Stimulated activated CD8-positive, alpha-beta memory T cell treated with anti-CD3 and anti-CD28 coated beads, Interleukin-4, amount 100 ng/mL, for 4 hours (primary cell): Measurements from ENCODE around the gene SLC41A3.
"Not testable (repeated sequence)": the region's sequence is repeated elsewhere in the genome, so short reads cannot be mapped to it uniquely, and the experiment has no call there.

Experiments
- DNase-seq, 2 donors: peaks; one replicate each; pipeline ENCODE4 v3.0.0-alpha.2; 2020; ENCODE audit warnings: low read depth in 2 of 2, low spot score in 1 of 2

SLC41A3 gene

GRCh38 chr3:126008219-126008618 lies 75.7 kb downstream of the SLC41A3 start:
- DNase-seq = no peak

- no peak for DNase-seq
These were observed 78.0 kb downstream of the SLC41A3 start for GRCh38 chr3:126005951-126006350.

GRCh38 chr3:126004692-126005091 lies 79.2 kb downstream of the SLC41A3 start:
- no peak for DNase-seq

GRCh38 chr3:126004217-126004616 lies 79.7 kb downstream of the SLC41A3 start:
- no peak for DNase-seq

GRCh38 chr3:126003447-126004190 lies 80.3 kb downstream of the SLC41A3 start:
- no peak for DNase-seq

GRCh38 chr3:126002189-126002588 lies 81.7 kb downstream of the SLC41A3 start:
- no peak for DNase-seq

- DNase-seq = not testable (repeated sequence)
These were observed 87.2 kb downstream of the SLC41A3 start for GRCh38 chr3:125996751-125997150.

- DNase-seq = peak; percentile 24 to 46
These were observed 93.5 kb downstream of the SLC41A3 start for GRCh38 chr3:125990253-125990970.

GRCh38 chr3:125984951-125985350 lies 99.0 kb downstream of the SLC41A3 start:
- DNase-seq = not testable (repeated sequence)

GRCh38 chr3:125977104-125977503 lies 106.8 kb downstream of the SLC41A3 start:
- DNase-seq = not testable (repeated sequence)

- not testable (repeated sequence) for DNase-seq
These were observed 107.9 kb downstream of the SLC41A3 start for GRCh38 chr3:125976003-125976390.

GRCh38 chr3:125975245-125976002 lies 108.5 kb downstream of the SLC41A3 start:
- DNase-seq = not testable (repeated sequence)

- not testable (repeated sequence) for DNase-seq
These were observed 111.7 kb downstream of the SLC41A3 start for GRCh38 chr3:125971997-125972944.

- not testable (repeated sequence) for DNase-seq
These were observed 115.0 kb downstream of the SLC41A3 start, which contains the start of gene ROPN1B for GRCh38 chr3:125968701-125969592. Gene ROPN1B, plus strand, starts transcription at chr3:125969178. Its CDS starts 2,877 bp downstream, at chr3:125972055.

GRCh38 chr3:125968121-125968520 lies 115.8 kb downstream of the SLC41A3 start:
- DNase-seq = not testable (repeated sequence)

GRCh38 chr3:125967156-125967555 lies 116.8 kb downstream of the SLC41A3 start:
- DNase-seq = no peak

- DNase-seq = no peak
These were observed 118.4 kb downstream of the SLC41A3 start for GRCh38 chr3:125965505-125965904.

- not testable (repeated sequence) for DNase-seq
These were observed 120.1 kb downstream of the SLC41A3 start for GRCh38 chr3:125963834-125964233.

GRCh38 chr3:125961289-125961589 lies 122.7 kb downstream of the SLC41A3 start:
- no peak for DNase-seq
